Measurements from ENCODE around the gene IL22RA1.

Gene IL22RA1

GRCh38 chr1:24127134-24127800 is 15.7 kb downstream of the IL22RA1 start:
- no peaks in the 10 kb centered on the region for H3F3A ChIP-seq (ENCODE audit: low read depth)
- no peaks in the 10 kb centered on the region for H3K79me2 ChIP-seq (ENCODE audit: insufficient read depth, low read length)
- no peaks in the 10 kb centered on the region for H3K4me1 ChIP-seq (ENCODE audit: insufficient read depth, low read length, poor library complexity, severe bottlenecking)
- H3K9ac ChIP-seq (ENCODE audit: low read depth, low read length, poor library complexity, severe bottlenecking) = no peak overlapping the region
- no peaks in the 10 kb centered on the region for H3K36me3 ChIP-seq (ENCODE audit: insufficient read depth, low read length)
- H3K27me3 ChIP-seq (ENCODE audit: insufficient read depth, low read length, poor library complexity, severe bottlenecking) = no peaks in the 10 kb centered on the region
- no peaks in the 10 kb centered on the region for H4K20me1 ChIP-seq (ENCODE audit: insufficient read depth, low read length, poor library complexity, severe bottlenecking)
- H2AFZ ChIP-seq (ENCODE audit: low read length) = no peak overlapping the region
- H3K9me2 ChIP-seq (replicated peaks; ENCODE audit: low read depth, low read length) = no peaks in the 10 kb centered on the region
- peaks cover 9% of the 10 kb centered on the region; the same call in 1 of the 2 replicates for H3K9me3 ChIP-seq (ENCODE audit: insufficient read depth, low read depth, low read length)
- no peak overlapping the region for H3K4me2 ChIP-seq (ENCODE audit: low read depth, low read length, poor library complexity, severe bottlenecking)
- TF ChIP-seq, protein P1, sequence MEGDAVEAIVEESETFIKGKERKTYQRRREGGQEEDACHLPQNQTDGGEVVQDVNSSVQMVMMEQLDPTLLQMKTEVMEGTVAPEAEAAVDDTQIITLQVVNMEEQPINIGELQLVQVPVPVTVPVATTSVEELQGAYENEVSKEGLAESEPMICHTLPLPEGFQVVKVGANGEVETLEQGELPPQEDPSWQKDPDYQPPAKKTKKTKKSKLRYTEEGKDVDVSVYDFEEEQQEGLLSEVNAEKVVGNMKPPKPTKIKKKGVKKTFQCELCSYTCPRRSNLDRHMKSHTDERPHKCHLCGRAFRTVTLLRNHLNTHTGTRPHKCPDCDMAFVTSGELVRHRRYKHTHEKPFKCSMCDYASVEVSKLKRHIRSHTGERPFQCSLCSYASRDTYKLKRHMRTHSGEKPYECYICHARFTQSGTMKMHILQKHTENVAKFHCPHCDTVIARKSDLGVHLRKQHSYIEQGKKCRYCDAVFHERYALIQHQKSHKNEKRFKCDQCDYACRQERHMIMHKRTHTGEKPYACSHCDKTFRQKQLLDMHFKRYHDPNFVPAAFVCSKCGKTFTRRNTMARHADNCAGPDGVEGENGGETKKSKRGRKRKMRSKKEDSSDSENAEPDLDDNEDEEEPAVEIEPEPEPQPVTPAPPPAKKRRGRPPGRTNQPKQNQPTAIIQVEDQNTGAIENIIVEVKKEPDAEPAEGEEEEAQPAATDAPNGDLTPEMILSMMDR (conservative IDR thresholded peaks at IDR 0.05; ENCODE audit: low read length) = no peak
- TF ChIP-seq EZH2phosphoT487 (IDR thresholded peaks at IDR 0.05; ENCODE audit: borderline replicate concordance) = no peak
- no peak overlapping the region for H3K4me3 ChIP-seq (ENCODE audit: low read length, poor library complexity, severe bottlenecking)

DNA sequence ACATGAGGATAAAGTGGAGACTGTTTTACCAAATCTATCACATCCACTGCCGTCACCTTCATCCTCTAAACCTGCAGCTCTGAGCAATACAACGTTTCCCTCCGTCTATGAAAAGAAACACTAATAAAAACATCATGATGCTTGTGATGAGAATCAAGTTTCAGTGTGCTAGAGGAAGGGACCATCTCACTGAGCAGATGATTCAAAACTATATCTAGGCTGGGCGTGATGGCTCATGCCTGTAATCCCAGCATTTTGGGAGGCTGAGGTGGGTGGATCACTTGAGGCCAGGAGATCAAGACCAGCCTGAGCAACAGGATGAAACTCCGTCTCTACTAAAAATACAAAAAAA is 16.3 kb downstream of the IL22RA1 start:
- no peaks in the 10 kb centered on the region for H3K79me2 ChIP-seq (ENCODE audit: insufficient read depth, low read length)
- H3K9me2 ChIP-seq (replicated peaks; ENCODE audit: low read depth, low read length) = no peaks in the 10 kb centered on the region
- peaks cover 9% of the 10 kb centered on the region; the same call in 1 of the 2 replicates for H3K9me3 ChIP-seq (ENCODE audit: insufficient read depth, low read depth, low read length)
- H3F3A ChIP-seq (ENCODE audit: low read depth) = no peaks in the 10 kb centered on the region
- H4K20me1 ChIP-seq (ENCODE audit: insufficient read depth, low read length, poor library complexity, severe bottlenecking) = no peaks in the 10 kb centered on the region
- TF ChIP-seq, protein P1 (conservative IDR thresholded peaks at IDR 0.05; ENCODE audit: low read length) = no peak
- no peak for TF ChIP-seq EZH2phosphoT487 (IDR thresholded peaks at IDR 0.05; ENCODE audit: borderline replicate concordance)
- H3K4me1 ChIP-seq (ENCODE audit: insufficient read depth, low read length, poor library complexity, severe bottlenecking) = no peaks in the 10 kb centered on the region
- H3K4me3 ChIP-seq (ENCODE audit: low read length, poor library complexity, severe bottlenecking) = no peak overlapping the region
- H3K4me2 ChIP-seq (ENCODE audit: low read depth, low read length, poor library complexity, severe bottlenecking) = no peak overlapping the region
- no peak overlapping the region for H3K9ac ChIP-seq (ENCODE audit: low read depth, low read length, poor library complexity, severe bottlenecking)
- no peak overlapping the region for H2AFZ ChIP-seq (ENCODE audit: low read length)
- no peaks in the 10 kb centered on the region for H3K36me3 ChIP-seq (ENCODE audit: insufficient read depth, low read length)
- H3K27me3 ChIP-seq (ENCODE audit: insufficient read depth, low read length, poor library complexity, severe bottlenecking) = no peaks in the 10 kb centered on the region

GRCh38 chr1:24126018-24126671 is 16.8 kb downstream of the IL22RA1 start:
- H3K9ac ChIP-seq (ENCODE audit: low read depth, low read length, poor library complexity, severe bottlenecking) = no peak overlapping the region
- H3K4me3 ChIP-seq (ENCODE audit: low read length, poor library complexity, severe bottlenecking) = no peak overlapping the region
- no peaks in the 10 kb centered on the region for H3K27me3 ChIP-seq (ENCODE audit: insufficient read depth, low read length, poor library complexity, severe bottlenecking)
- TF ChIP-seq EZH2phosphoT487 (IDR thresholded peaks at IDR 0.05; ENCODE audit: borderline replicate concordance) = no peak
- TF ChIP-seq, protein P1 (conservative IDR thresholded peaks at IDR 0.05; ENCODE audit: low read length) = no peak
- no peaks in the 10 kb centered on the region for H3K79me2 ChIP-seq (ENCODE audit: insufficient read depth, low read length)
- H4K20me1 ChIP-seq (ENCODE audit: insufficient read depth, low read length, poor library complexity, severe bottlenecking) = no peaks in the 10 kb centered on the region
- no peaks in the 10 kb centered on the region for H3K36me3 ChIP-seq (ENCODE audit: insufficient read depth, low read length)
- no peak overlapping the region for H3K4me2 ChIP-seq (ENCODE audit: low read depth, low read length, poor library complexity, severe bottlenecking)
- H2AFZ ChIP-seq (ENCODE audit: low read length) = no peak overlapping the region
- no peaks in the 10 kb centered on the region for H3K4me1 ChIP-seq (ENCODE audit: insufficient read depth, low read length, poor library complexity, severe bottlenecking)
- no peaks in the 10 kb centered on the region for H3K9me2 ChIP-seq (replicated peaks; ENCODE audit: low read depth, low read length)
- H3K9me3 ChIP-seq (ENCODE audit: insufficient read depth, low read depth, low read length) = peaks cover 9% of the 10 kb centered on the region; the same call in 1 of the 2 replicates
- no peaks in the 10 kb centered on the region for H3F3A ChIP-seq (ENCODE audit: low read depth)

Data from Loucy (cell line).